Immature natural killer cell (primary cell): ENCODE measurements around the gene DPP6. TPM values are rescaled to one million over a fixed set of nuclear protein-coding genes. Genes with fewer than 3 reads are reported as not detected.

ENCODE experiments used
- DNase-seq, 3 donors: peaks; one replicate each; pipeline ENCODE4 v3.0.0; 2022; ENCODE audit warnings: mixed read lengths in 1 of 3
- H3K27ac Mint-ChIP-seq, 6 donors: one replicate each; pipeline ENCODE4 v1.8.0; 2020; ENCODE audit warnings: mixed read lengths in 6 of 6, mild to moderate bottlenecking in 5 of 6, inconsistent platforms in 4 of 6, moderate library complexity in 3 of 6
- H3K27me3 Mint-ChIP-seq, 3 donors: one replicate each; pipeline ENCODE4 v1.8.0; 2020 to 2021; ENCODE audit warnings: low read depth in 3 of 3, mild to moderate bottlenecking in 3 of 3, mixed read lengths in 3 of 3, moderate library complexity in 3 of 3, inconsistent platforms in 1 of 3
- H3K36me3 Mint-ChIP-seq, 3 donors: one replicate each; pipeline ENCODE4 v1.8.0; 2020; ENCODE audit warnings: mixed read lengths in 3 of 3, inconsistent platforms in 2 of 3, mild to moderate bottlenecking in 2 of 3
- H3K4me1 Mint-ChIP-seq, 2 donors: one replicate each; pipeline ENCODE4 v1.8.0; 2020; ENCODE audit warnings: inconsistent platforms in 2 of 2, mild to moderate bottlenecking in 2 of 2, mixed read lengths in 2 of 2, moderate library complexity in 1 of 2
- H3K4me3 Mint-ChIP-seq, 5 donors: one replicate each; pipeline ENCODE4 v1.8.0; 2020; ENCODE audit warnings: mild to moderate bottlenecking in 5 of 5, mixed read lengths in 5 of 5, inconsistent platforms in 3 of 5, moderate library complexity in 3 of 5
- H3K9me3 Mint-ChIP-seq, 6 donors: one replicate each; pipeline ENCODE4 v1.8.0; 2020; ENCODE audit warnings: mild to moderate bottlenecking in 6 of 6, mixed read lengths in 6 of 6, inconsistent platforms in 4 of 6, moderate library complexity in 3 of 6
- polyA plus RNA-seq, 3 donors: library from polyadenylated mRNA; unstranded; fragments of 300-500 nt; fragmentation: Illumina TruSeq; gene quantifications; one replicate each; pipeline ENCODE4 v1.2.3, GENCODE V29; 2021

The DPP6 gene
- polyA plus RNA-seq, 3 donors from 2014 or later = not detected

DNA sequence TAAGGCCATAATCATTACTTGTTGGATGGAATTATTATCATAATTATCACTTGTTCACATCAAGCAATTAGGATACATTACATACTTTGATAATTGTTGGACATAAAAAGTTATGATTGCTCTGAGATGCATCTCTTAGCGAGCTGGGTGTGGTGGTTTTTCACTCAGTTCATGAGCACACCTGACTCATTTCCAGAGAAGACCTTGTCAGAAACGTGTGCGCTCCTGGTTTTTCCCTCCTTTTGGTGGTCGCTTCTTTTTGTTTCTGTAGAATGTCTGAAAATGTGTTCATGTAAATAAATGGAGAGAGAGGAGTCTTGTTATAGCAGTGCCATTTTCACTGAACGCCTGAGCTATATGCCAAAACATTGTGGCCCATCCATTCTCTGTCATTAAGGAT lies 809.4 kb downstream of the DPP6 start:
- H3K9me3 Mint-ChIP-seq = no peaks in the 10 kb centered on the region
- H3K36me3 Mint-ChIP-seq = no peaks in the 10 kb centered on the region
- H3K4me3 Mint-ChIP-seq = no peak overlapping the region
- H3K27me3 Mint-ChIP-seq = peaks cover 0 to 3% (median 2%) of the 10 kb centered on the region in 3 donors
- no peak for DNase-seq
- no peaks in the 10 kb centered on the region for H3K4me1 Mint-ChIP-seq
- no peak overlapping the region for H3K27ac Mint-ChIP-seq

DNA sequence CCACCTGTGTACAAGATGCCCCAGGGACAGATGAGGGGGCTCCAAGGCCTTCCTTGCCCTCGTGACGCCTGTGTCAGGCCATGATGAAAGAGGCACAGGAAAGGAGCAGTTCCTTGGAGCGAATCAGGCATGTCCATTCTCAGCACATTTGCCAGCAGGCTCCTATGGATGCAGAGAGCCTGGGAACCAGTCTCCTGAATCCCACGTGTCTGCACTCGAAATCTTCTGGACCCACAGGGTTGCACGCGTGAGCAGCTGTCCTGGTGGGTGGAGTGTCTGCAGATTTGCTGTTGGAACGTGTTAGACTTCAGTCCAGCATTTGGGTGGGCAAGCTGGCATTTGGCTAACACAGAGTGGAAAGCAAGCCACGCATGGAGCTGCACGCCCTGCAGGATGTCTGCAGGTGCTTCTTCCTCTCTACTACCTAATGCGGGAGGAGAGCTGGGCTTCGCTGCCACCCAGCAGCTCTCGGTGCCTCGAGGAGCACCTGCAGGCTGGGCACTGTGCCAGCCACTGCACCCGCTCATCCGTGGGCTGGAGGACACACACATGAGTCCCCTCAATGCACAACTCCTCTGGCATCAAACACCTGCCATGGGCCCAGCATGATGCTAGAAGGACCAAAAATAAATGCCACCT lies 810.1 kb downstream of the DPP6 start:
- H3K27me3 Mint-ChIP-seq = peaks cover 2 to 3% (median 2%) of the 10 kb centered on the region in 3 donors

DNA sequence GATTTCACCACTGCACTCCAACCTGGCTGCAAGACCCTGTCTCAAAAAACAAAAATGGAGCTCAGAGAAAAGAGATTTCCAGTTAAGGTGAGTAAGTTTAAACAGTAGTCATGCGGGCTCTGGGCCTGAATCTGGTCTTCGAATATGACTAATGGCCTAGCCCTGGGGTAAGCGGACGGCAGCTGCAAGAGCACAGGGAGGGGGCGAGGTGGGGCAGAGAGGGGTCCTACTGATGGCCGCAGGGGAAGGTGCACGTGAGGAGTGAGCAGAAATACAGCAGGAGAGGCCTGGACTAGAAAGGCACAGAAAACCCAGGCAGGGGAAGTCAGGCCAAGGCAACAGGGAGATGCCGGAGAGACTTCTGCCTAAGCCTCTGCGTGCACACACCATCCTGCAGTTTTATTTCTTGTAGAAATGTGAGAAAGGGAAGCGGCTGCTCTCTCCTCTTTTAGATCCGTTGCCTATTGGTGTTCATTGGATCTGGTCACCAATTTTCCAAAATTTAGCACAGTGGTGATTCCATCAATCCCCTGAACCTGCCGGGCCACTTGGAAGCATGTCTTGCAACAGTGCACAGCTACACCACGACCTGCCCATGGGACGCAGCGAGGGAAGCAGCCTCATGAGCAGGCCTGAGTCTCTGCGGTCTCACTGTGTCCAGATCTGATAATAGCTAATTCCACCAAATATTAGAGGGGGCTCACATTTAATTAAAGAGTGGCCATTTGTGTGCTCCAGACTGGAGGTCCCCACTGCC lies 811.7 kb downstream of the DPP6 start:
- no peak overlapping the region for H3K4me3 Mint-ChIP-seq
- DNase-seq = no peak
- no peaks in the 10 kb centered on the region for H3K9me3 Mint-ChIP-seq
- peaks cover 2 to 7% (median 4%) of the 10 kb centered on the region in 3 donors for H3K27me3 Mint-ChIP-seq
- no peaks in the 10 kb centered on the region for H3K4me1 Mint-ChIP-seq
- H3K27ac Mint-ChIP-seq = no peak overlapping the region
- no peaks in the 10 kb centered on the region for H3K36me3 Mint-ChIP-seq

More for the DNA sequence above, 810.1 kb downstream of the DPP6 start:
- no peaks in the 10 kb centered on the region for H3K36me3 Mint-ChIP-seq
- no peaks in the 10 kb centered on the region for H3K4me1 Mint-ChIP-seq
- DNase-seq = no peak
- H3K9me3 Mint-ChIP-seq = no peaks in the 10 kb centered on the region
- no peak overlapping the region for H3K4me3 Mint-ChIP-seq
- H3K27ac Mint-ChIP-seq = no peak overlapping the region

DNA sequence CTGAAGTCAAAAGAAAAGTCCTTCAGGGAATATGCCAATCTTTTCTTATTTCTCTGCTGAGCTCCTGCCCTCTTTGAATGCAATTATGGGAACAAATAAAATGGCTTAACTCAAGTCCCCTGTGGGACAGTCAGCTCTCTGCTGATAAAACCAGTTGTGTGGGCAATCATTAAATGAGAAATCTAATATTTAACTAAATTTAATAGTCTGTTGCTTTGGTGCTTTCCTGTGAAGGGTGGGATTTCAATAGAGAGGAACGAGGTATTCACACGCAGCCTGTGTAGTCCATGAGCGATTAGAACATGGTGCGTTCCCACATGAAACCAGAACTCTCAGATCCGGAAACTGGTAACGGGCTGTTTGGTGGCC lies 812.3 kb downstream of the DPP6 start:
- peaks cover 2 to 12% (median 4%) of the 10 kb centered on the region in 3 donors for H3K27me3 Mint-ChIP-seq
- H3K4me1 Mint-ChIP-seq = no peaks in the 10 kb centered on the region
- no peak overlapping the region for H3K4me3 Mint-ChIP-seq
- H3K9me3 Mint-ChIP-seq = no peaks in the 10 kb centered on the region
- H3K36me3 Mint-ChIP-seq = no peaks in the 10 kb centered on the region
- no peak overlapping the region for H3K27ac Mint-ChIP-seq
- no peak for DNase-seq

DNA sequence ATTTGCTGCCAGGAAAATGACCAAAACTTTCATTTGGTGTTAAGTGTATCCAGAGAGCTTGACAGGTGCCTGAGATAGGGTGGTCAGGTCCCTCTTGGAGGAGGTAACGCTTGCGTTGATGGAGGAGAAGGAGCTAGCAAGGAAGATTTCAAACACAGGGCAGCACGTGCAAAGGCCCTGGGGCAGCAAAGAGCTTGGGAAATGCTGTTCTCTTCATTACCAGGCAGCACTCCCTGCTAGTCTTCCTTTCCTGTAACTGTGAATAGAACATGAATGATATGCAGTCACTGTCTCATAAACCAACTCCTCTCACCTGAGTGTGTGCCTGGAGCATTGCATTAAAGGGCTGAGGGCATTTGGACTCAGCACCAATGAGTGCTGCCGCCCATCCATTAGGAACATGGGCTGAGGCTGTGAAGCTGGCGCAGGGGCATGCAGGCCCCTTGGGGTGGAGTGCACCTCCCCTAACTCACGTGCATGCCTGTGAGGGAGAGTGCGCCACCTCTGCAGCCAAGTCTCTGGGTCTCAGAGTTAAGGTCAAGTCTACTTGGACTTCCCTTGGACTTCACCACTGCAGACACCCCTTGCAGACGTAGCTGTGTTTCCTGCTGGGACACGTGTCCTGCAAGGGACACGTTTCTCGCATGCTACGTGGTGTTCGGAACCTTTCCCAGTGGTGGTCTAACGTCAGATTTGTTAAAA lies 813.9 kb downstream of the DPP6 start:
- H3K27ac Mint-ChIP-seq = no peak overlapping the region
- H3K4me1 Mint-ChIP-seq = no peaks in the 10 kb centered on the region
- H3K9me3 Mint-ChIP-seq = no peaks in the 10 kb centered on the region
- no peak for DNase-seq
- H3K36me3 Mint-ChIP-seq = no peaks in the 10 kb centered on the region
- H3K4me3 Mint-ChIP-seq = no peak overlapping the region
- peaks cover 2 to 12% (median 4%) of the 10 kb centered on the region in 3 donors for H3K27me3 Mint-ChIP-seq

DNA sequence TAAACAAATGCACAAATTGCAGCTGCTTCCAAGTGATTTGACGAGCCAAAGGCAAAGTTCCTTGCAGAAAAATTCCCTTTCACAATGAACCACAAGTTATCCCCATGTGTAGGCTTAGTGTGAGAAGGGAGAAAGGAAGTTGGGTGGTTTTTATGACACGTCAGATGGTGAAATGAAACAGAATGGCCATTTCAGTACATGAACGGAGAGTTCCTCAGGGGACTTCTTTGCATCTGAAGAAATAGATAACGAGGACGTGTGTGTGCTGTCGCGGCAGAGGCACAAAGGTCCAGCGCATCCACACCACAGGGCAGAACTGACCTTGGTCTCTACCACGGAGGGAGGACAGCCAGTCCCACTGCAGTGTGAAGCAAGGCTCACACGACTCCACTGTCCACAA lies 814.9 kb downstream of the DPP6 start:
- peaks cover 2 to 12% (median 4%) of the 10 kb centered on the region in 3 donors for H3K27me3 Mint-ChIP-seq
- H3K36me3 Mint-ChIP-seq = no peaks in the 10 kb centered on the region
- no peaks in the 10 kb centered on the region for H3K9me3 Mint-ChIP-seq
- no peaks in the 10 kb centered on the region for H3K4me1 Mint-ChIP-seq
- H3K27ac Mint-ChIP-seq = no peak overlapping the region
- H3K4me3 Mint-ChIP-seq = no peak overlapping the region
- DNase-seq = no peak

DNA sequence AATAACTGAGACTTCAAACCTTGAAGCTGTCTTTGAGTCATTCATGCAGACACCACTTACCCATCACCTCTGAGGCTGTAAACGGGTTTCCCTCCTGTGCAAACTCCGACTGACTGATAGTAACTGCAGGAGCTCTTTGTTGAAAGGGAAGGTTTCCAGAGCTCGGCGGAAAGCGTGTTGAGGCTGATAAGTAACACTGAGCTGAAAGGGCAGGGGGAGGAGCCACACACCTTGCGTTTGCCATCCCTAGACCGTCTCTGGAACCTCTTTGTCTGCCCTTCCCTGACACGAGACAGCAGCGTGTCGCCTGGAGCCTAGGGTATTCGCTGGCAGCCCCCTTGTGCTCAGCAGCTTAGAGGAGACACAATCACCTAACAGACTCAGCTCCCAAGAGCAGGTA lies 816.7 kb downstream of the DPP6 start:
- peaks cover 4 to 16% (median 4%) of the 10 kb centered on the region in 3 donors for H3K27me3 Mint-ChIP-seq

DNA sequence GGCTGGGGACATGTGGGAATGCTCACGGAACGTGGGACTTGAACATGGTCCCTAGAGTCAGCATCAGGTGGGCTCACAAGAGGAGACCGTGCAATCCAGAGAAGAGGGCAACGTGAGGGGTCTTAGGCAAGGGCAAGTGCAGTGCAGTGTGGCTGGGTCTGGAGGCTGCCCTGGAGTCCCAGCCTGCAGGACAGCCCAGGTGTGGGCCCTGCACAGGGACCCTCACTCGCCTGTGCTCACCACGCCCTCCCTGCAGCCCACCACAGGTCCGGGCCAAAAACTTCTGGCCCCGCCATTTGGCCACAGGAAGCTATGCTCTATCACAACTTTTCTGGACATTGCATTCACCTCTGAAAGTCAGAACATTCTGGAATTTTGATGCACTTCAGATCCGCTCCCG lies 817.2 kb downstream of the DPP6 start:
- no peak for DNase-seq
- Mint-ChIP-seq H3K36me3 (no peaks in the 10 kb centered on the region), H3K4me1 (no peaks in the 10 kb centered on the region), H3K27me3 (peaks cover 4 to 14% (median 4%) of the 10 kb centered on the region in 3 donors), H3K9me3 (no peaks in the 10 kb centered on the region), H3K27ac (no peak overlapping the region), H3K4me3 (no peak overlapping the region)

More for the DNA sequence above, 816.7 kb downstream of the DPP6 start:
- Mint-ChIP-seq H3K9me3 (no peaks in the 10 kb centered on the region), H3K4me3 (no peak overlapping the region), H3K27ac (no peak overlapping the region), H3K4me1 (no peaks in the 10 kb centered on the region), H3K36me3 (no peaks in the 10 kb centered on the region)
- DNase-seq = no peak

DNA sequence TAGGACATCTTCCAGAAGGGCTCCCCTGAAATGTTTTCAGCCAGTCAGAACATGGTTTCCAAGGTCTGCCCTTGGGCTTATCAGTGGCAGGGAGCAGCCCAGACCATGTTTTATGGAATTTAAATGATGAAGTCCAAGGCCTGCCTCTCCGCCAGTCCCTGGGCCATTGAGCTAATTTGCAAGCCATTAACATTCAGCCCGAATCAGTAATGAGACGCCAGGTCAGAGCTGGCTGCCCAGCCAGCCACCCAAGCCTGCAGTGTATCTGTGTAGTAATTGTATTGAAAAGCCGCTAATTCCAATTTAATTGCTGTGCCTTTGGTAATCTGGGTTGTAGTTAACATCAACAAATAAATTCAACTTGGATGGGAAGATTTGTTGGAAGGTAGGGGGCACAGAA lies 819.3 kb downstream of the DPP6 start:
- H3K4me3 Mint-ChIP-seq = no peak overlapping the region
- H3K4me1 Mint-ChIP-seq = no peaks in the 10 kb centered on the region
- no peaks in the 10 kb centered on the region for H3K9me3 Mint-ChIP-seq
- H3K27me3 Mint-ChIP-seq = peaks cover 4 to 14% (median 4%) of the 10 kb centered on the region in 3 donors
- no peak for DNase-seq
- no peak overlapping the region for H3K27ac Mint-ChIP-seq
- H3K36me3 Mint-ChIP-seq = no peaks in the 10 kb centered on the region

DNA sequence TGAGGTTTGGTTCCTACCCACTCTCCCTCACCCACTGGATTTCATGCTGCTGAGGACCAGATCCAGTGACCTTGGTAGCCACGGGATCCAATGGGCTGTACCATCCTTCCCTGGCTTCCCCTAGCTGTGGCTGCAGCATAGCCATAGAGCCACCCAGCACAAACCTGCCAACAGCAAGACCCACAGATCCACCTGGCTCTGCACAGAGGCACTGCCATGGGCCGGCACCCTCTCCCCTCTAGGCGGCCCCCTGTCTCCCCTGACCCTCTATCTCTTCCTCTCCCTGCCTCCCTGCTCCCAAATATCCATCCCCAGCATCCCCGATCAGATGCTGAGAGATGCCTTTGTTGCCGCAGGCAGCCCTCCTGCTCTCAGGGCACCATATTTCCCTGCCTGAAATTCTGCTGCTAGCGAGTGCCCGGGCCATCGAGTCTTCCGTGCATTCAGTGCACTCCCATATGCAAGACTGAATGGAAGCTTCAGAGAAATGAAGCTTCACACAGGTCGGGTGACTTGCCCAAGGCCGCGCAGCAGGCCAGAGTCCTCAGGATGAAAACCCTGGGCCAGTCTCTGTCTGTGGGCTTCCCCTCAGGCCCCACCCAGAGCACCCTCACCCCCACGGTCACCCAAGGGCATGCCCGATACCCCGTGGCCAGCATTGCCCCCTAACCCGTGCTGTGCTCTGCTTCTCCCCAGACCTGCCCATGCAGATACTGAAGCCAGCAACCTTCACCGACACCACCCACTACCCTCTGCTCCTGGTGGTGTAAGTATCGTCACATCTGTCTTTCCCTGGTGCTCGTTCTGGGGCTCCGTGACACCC lies 819.9 kb downstream of the DPP6 start:
- Mint-ChIP-seq H3K4me1 (no peaks in the 10 kb centered on the region), H3K27ac (no peak overlapping the region), H3K4me3 (no peak overlapping the region), H3K36me3 (no peaks in the 10 kb centered on the region), H3K27me3 (peaks cover 2 to 15% (median 4%) of the 10 kb centered on the region in 3 donors), H3K9me3 (no peaks in the 10 kb centered on the region)
- no peak for DNase-seq

DNA sequence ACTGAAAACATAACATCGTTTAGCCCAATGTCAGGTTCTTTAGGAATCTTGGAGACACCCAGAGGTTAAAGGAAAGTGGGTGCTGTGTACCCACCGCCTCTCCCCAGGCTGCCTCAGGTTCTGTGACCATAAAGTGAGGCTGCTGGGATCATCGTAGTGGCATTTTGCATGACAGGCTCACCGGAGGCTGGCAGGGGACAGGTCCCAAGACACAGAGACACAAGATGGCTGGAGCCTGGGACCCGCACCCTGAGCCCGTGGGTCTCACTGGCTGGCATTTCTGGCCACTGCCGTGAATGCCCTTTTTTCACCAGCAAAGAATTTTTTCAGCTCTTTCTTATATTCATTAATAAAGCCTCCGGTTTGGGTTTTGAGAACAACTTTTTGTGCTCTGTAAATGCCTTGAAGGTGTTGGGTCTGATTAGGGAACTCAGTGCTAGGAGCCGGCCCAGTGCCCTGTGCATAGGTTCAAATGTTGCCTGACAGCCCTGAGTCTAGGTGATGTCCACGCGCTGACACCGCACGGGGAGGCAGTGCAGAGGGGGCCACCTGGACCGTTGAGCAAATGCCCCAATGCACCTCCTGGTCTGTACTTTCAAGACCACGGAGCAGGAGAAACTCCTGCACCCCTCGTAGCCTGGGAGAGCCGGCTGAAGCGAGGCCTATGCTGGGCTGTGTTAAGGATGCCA lies 820.8 kb downstream of the DPP6 start:
- no peaks in the 10 kb centered on the region for H3K4me1 Mint-ChIP-seq
- H3K9me3 Mint-ChIP-seq = no peaks in the 10 kb centered on the region
- H3K4me3 Mint-ChIP-seq = no peak overlapping the region
- no peak for DNase-seq
- no peaks in the 10 kb centered on the region for H3K36me3 Mint-ChIP-seq
- no peak overlapping the region for H3K27ac Mint-ChIP-seq
- peaks cover 2 to 15% (median 4%) of the 10 kb centered on the region in 3 donors for H3K27me3 Mint-ChIP-seq

DNA sequence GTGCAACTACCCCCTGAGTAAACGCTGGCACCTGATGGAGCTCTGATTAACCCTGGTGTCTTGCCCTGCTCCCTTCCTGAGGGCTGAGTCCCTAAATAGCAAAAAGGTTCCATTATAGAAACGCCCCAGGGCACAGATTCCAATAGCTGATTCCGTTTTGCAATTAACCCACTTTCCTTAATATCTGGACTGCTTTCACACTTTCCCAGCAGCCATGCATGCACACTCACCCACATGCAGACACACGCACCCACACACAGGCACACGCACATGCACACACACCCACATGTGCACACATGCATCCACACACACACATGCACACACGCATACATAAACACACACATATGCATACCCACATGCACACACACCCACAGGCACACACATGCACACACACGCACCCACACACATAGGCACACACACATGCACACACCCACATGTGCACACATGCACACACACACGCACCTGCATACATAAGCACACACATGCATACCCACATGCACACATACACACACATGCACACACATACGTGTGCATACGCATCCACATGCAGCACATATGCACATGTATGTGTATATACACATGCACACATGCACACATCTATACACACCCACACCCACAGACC lies 821.4 kb downstream of the DPP6 start:
- Mint-ChIP-seq H3K27me3 (peaks cover 0 to 13% (median 2%) of the 10 kb centered on the region in 3 donors), H3K4me1 (no peaks in the 10 kb centered on the region), H3K27ac (no peak overlapping the region)

More for the DNA sequence above, 821.4 kb downstream of the DPP6 start:
- Mint-ChIP-seq H3K36me3 (no peaks in the 10 kb centered on the region), H3K4me3 (no peak overlapping the region), H3K9me3 (no peaks in the 10 kb centered on the region)
- no peak for DNase-seq
